H9 (cell line): Measurements from ENCODE around the gene WEE2. TPM values are rescaled to one million over a fixed set of nuclear protein-coding genes. Genes with fewer than 3 reads are reported as not detected.
"Not testable (repeated sequence)": the region's sequence is repeated elsewhere in the genome, so short reads cannot be mapped to it uniquely, and the experiment has no call there.

Experiments used
- DNase-seq: peaks from one replicate; pipeline ENCODE4 v3.0.0-alpha.2; 2017
- H2AFZ ChIP-seq: one replicate; pipeline ENCODE4 v1.6.1; 2013; ENCODE audit warnings: mild to moderate bottlenecking, low read length, control low read depth, moderate library complexity
- H2AK5ac ChIP-seq: 2 replicates; pipeline ENCODE4 v1.6.1; 2013; ENCODE audit warnings: low read length, control low read depth, mixed read lengths; ENCODE audit not compliant: insufficient read length
- H2BK120ac ChIP-seq: one replicate; pipeline ENCODE4 v1.6.1; 2013; ENCODE audit warnings: low read depth, mild to moderate bottlenecking, low read length, control low read depth, inconsistent platforms; ENCODE audit not compliant: poor library complexity, severe bottlenecking
- H2BK12ac ChIP-seq: 2 replicates; pipeline ENCODE4 v1.6.1; 2013; ENCODE audit warnings: low read length, control low read depth, mixed read lengths, low read depth; ENCODE audit not compliant: insufficient read length
- H2BK15ac ChIP-seq: 2 replicates; pipeline ENCODE4 v1.6.1; 2013; ENCODE audit warnings: low read depth, low read length, control low read depth
- H2BK20ac ChIP-seq: one replicate; pipeline ENCODE4 v1.6.1; 2013; ENCODE audit warnings: low read depth, mild to moderate bottlenecking, low read length, control low read depth, inconsistent platforms; ENCODE audit not compliant: poor library complexity, severe bottlenecking
- H2BK5ac ChIP-seq: 2 replicates; pipeline ENCODE4 v1.6.1; 2013; ENCODE audit warnings: low read length, control low read depth, mixed read lengths; ENCODE audit not compliant: insufficient read length
- H3K14ac ChIP-seq: 2 replicates; pipeline ENCODE4 v1.6.1; 2013; ENCODE audit warnings: low read length, control low read depth; ENCODE audit not compliant: insufficient read depth
- H3K18ac ChIP-seq: 2 replicates; pipeline ENCODE4 v1.6.1; 2013; ENCODE audit warnings: low read depth, mild to moderate bottlenecking, mixed read lengths, low read length, control low read depth; ENCODE audit not compliant: insufficient read length
- H3K23ac ChIP-seq: 2 replicates; pipeline ENCODE4 v1.6.1; 2013; ENCODE audit warnings: low read length, control low read depth, mixed read lengths, low read depth; ENCODE audit not compliant: insufficient read length
- H3K23me2 ChIP-seq: 2 replicates; pipeline ENCODE4 v1.6.1; 2013; ENCODE audit warnings: low read depth, mild to moderate bottlenecking, mixed read lengths, low read length, control low read depth; ENCODE audit not compliant: insufficient read length, poor library complexity, severe bottlenecking
- H3K27ac ChIP-seq: 2 replicates; pipeline ENCODE4 v1.5.1; 2013; ENCODE audit warnings: low read length, control low read depth, mixed read lengths, low read depth; ENCODE audit not compliant: insufficient read length
- H3K27me3 ChIP-seq: 2 replicates; pipeline ENCODE4 v1.6.1; 2013; ENCODE audit warnings: low read length, control low read depth, inconsistent platforms; ENCODE audit not compliant: insufficient read depth
- H3K4ac ChIP-seq: 2 replicates; pipeline ENCODE4 v1.6.1; 2013; ENCODE audit warnings: low read depth, mild to moderate bottlenecking, control low read depth, inconsistent platforms, low read length, moderate library complexity
- H3K4me1 ChIP-seq: 2 replicates; pipeline ENCODE4 v1.6.1; 2013; ENCODE audit warnings: low read length, control low read depth, inconsistent platforms; ENCODE audit not compliant: insufficient read depth
- H3K4me2 ChIP-seq: 2 replicates; pipeline ENCODE4 v1.6.1; 2013; ENCODE audit warnings: low read length, control low read depth, mixed read lengths; ENCODE audit not compliant: insufficient read length, insufficient read depth
- H3K56ac ChIP-seq: 2 replicates; pipeline ENCODE4 v1.6.1; 2013; ENCODE audit warnings: low read depth, mild to moderate bottlenecking, mixed read lengths, low read length, control low read depth; ENCODE audit not compliant: insufficient read length
- H3K79me1 ChIP-seq: 2 replicates; pipeline ENCODE4 v1.6.1; 2013; ENCODE audit warnings: low read depth, mild to moderate bottlenecking, moderate library complexity, low read length, control low read depth, inconsistent platforms; ENCODE audit not compliant: insufficient read depth, poor library complexity, severe bottlenecking
- H3K79me2 ChIP-seq: 2 replicates; pipeline ENCODE4 v1.6.1; 2013; ENCODE audit warnings: low read length, control low read depth, inconsistent platforms; ENCODE audit not compliant: insufficient read depth
- H3K9ac ChIP-seq: 2 replicates; pipeline ENCODE4 v1.6.1; 2013; ENCODE audit warnings: low read length, control low read depth, mixed read lengths; ENCODE audit not compliant: insufficient read length; ENCODE audit errors: extremely low read depth
- H3K9me3 ChIP-seq: one replicate; pipeline ENCODE4 v1.6.1; 2013; ENCODE audit warnings: low read depth, low read length, inconsistent platforms; ENCODE audit not compliant: control insufficient read depth
- H3T11ph ChIP-seq: one replicate; pipeline ENCODE4 v1.6.1; 2013; ENCODE audit warnings: mild to moderate bottlenecking, low read length, control low read depth, inconsistent platforms
- H4K20me1 ChIP-seq: one replicate; pipeline ENCODE4 v1.6.1; 2013; ENCODE audit not compliant: control insufficient read depth, insufficient read length, insufficient read depth
- H4K5ac ChIP-seq: 2 replicates; pipeline ENCODE4 v1.6.1; 2013; ENCODE audit warnings: low read depth, mild to moderate bottlenecking, mixed read lengths, low read length, control low read depth; ENCODE audit not compliant: insufficient read length
- H4K8ac ChIP-seq: replicated peaks from 2 replicates; pipeline ENCODE4 v1.6.1; 2013; ENCODE audit warnings: low read length, control low read depth, mixed read lengths, low read depth; ENCODE audit not compliant: insufficient read length
- H4K91ac ChIP-seq: 2 replicates; pipeline ENCODE4 v1.6.1; 2013; ENCODE audit warnings: low read depth, mild to moderate bottlenecking, moderate library complexity, mixed read lengths, low read length, control low read depth; ENCODE audit not compliant: insufficient read length
- H3K27ac Mint-ChIP-seq, 3 experiments: 2 replicates in 2 of 3; 3 replicates in 1 of 3; pipeline ENCODE4 v1.8.0; 2020 to 2021; ENCODE audit warnings: mixed read lengths in 3 of 3, mild to moderate bottlenecking in 1 of 3, moderate library complexity in 1 of 3
- H3K27me3 Mint-ChIP-seq: 2 replicates; pipeline ENCODE4 v1.8.0; 2021; ENCODE audit warnings: low read depth, mild to moderate bottlenecking, moderate library complexity, mixed read lengths
- H3K36me3 Mint-ChIP-seq, 3 experiments: 2 replicates in 2 of 3; 3 replicates in 1 of 3; pipeline ENCODE4 v1.8.0; 2020 to 2021; ENCODE audit warnings: low read depth in 3 of 3, mixed read lengths in 3 of 3; ENCODE audit not compliant: insufficient read depth in 1 of 3
- H3K4me1 Mint-ChIP-seq, 2 experiments: 2 replicates each; pipeline ENCODE4 v1.8.0; 2020; ENCODE audit warnings: mixed read lengths in 2 of 2
- H3K4me3 Mint-ChIP-seq, 2 experiments: 2 replicates in 1 of 2; 3 replicates in 1 of 2; pipeline ENCODE4 v1.8.0; 2020 to 2021; ENCODE audit warnings: mild to moderate bottlenecking in 2 of 2, mixed read lengths in 2 of 2, moderate library complexity in 1 of 2
- H3K9me3 Mint-ChIP-seq, 2 experiments: 2 replicates in 1 of 2; 3 replicates in 1 of 2; pipeline ENCODE4 v1.8.0; 2020; ENCODE audit warnings: mild to moderate bottlenecking in 2 of 2, mixed read lengths in 2 of 2, moderate library complexity in 1 of 2
- WGBS: extraction: QIAGEN DNeasy Blood & Tissue Kit; methylation state at CpG from one replicate; pipeline ENCODE4 v1.1.7; 2013; ENCODE audit warnings: missing lambda C conversion rate, low lambda C conversion rate, mixed read lengths; ENCODE audit not compliant: insufficient read length; ENCODE audit errors: extremely low coverage; 5-methylcytosine and 5-hydroxymethylcytosine counted together
- total RNA-seq: library from RNA; stranded (reverse); gene quantifications from 2 replicates; pipeline ENCODE4 v1.2.1, GENCODE V29; 2021
- TF ChIP-seq, protein P1 (sequence below): fragments of 200-600 bp; sonication (generic); conservative IDR thresholded peaks from 3 replicates; pipeline ENCODE4 v1.8.0; 2021; ENCODE audit warnings: antibody characterized with exemption, mild to moderate bottlenecking

WEE2 gene
- total RNA-seq, 1 experiment from 2014 or later, result not detected

DNA sequence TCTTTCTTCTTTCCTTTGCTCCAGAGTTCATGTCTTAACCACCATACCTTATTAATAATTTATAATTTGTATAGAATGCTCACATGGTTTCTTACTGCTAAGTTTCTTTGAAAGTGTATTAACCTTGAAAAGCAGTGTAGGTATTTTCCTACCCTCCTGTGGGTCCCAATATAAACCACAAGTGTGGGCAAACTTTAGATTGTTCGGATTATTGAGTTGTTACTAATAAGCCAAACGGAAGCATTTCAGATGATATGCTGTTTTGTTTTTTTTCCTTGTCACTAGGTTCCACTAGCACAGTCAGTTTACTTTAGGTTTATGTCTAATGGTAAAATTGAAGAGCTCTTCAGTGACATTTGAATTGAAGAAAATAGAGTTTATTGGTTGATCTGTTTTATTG, 40.2 kb downstream of the WEE2 start:
- Mint-ChIP-seq H3K9me3 (peaks cover 29 to 31% of the 10 kb centered on the region in 2 experiments), H3K4me1 (no peaks in the 10 kb centered on the region), H3K4me3 (no peak overlapping the region), H3K27ac (no peak overlapping the region), H3K36me3 (peaks cover 80 to 90% (median 89%) of the 10 kb centered on the region in 3 experiments), H3K27me3 (no peaks in the 10 kb centered on the region)
- no peak overlapping the region for H4K5ac ChIP-seq
- H3K4me1 ChIP-seq, result no peaks in the 10 kb centered on the region
- no peak overlapping the region for H3K14ac ChIP-seq
- no peaks in the 10 kb centered on the region for H3K23me2 ChIP-seq
- no peak overlapping the region for H3K9ac ChIP-seq
- no peak overlapping the region for H3K4me2 ChIP-seq
- no peak overlapping the region for H2AFZ ChIP-seq
- no peaks in the 10 kb centered on the region for H3K79me1 ChIP-seq
- H3K27me3 ChIP-seq, result no peaks in the 10 kb centered on the region
- H2BK120ac ChIP-seq, result no peak overlapping the region
- no peaks in the 10 kb centered on the region for H4K20me1 ChIP-seq
- no peak overlapping the region for H3K4ac ChIP-seq
- TF ChIP-seq, protein P1, sequence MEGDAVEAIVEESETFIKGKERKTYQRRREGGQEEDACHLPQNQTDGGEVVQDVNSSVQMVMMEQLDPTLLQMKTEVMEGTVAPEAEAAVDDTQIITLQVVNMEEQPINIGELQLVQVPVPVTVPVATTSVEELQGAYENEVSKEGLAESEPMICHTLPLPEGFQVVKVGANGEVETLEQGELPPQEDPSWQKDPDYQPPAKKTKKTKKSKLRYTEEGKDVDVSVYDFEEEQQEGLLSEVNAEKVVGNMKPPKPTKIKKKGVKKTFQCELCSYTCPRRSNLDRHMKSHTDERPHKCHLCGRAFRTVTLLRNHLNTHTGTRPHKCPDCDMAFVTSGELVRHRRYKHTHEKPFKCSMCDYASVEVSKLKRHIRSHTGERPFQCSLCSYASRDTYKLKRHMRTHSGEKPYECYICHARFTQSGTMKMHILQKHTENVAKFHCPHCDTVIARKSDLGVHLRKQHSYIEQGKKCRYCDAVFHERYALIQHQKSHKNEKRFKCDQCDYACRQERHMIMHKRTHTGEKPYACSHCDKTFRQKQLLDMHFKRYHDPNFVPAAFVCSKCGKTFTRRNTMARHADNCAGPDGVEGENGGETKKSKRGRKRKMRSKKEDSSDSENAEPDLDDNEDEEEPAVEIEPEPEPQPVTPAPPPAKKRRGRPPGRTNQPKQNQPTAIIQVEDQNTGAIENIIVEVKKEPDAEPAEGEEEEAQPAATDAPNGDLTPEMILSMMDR, result no peak
- H2BK12ac ChIP-seq, result no peak overlapping the region
- H3K23ac ChIP-seq, result no peak overlapping the region
- peaks cover 22% of the 10 kb centered on the region for H3K9me3 ChIP-seq
- H4K8ac ChIP-seq, result no peak overlapping the region
- no peak overlapping the region for H3K18ac ChIP-seq
- no peak overlapping the region for H3K27ac ChIP-seq
- H2BK20ac ChIP-seq, result no peak overlapping the region
- H2BK5ac ChIP-seq, result no peak overlapping the region
- H3K79me2 ChIP-seq, result no peaks in the 10 kb centered on the region
- no peak overlapping the region for H3T11ph ChIP-seq
- H2AK5ac ChIP-seq, result no peak overlapping the region
- WGBS, result no CpG with 5 or more reads among the region's 2 CpGs
- DNase-seq, result no peak
- no peak overlapping the region for H4K91ac ChIP-seq
- no peak overlapping the region for H2BK15ac ChIP-seq
- H3K56ac ChIP-seq, result no peak overlapping the region

DNA sequence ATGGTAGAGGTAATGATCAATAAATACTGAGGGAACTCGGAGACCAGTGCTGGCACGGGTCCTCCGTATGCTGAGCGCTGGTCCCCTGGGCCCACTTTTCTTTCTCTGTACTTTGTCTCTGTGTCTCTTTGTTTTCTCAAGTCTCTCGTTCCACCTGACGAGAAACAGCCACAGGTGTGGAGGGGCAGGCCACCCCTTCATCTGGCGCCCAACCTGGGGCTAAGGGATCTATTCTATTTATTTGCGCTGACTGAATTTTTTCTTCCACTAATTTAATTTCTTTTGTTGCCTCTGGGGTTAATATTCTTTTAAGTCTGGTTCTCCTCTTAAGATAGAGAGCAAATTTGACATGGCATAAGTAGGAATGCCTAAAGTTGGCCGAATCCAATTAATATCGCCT, 43.8 kb downstream of the WEE2 start:
- no CpG with 5 or more reads among the region's 10 CpGs for WGBS
- H3K23ac ChIP-seq, result not testable (repeated sequence)

More for the DNA sequence above, 43.8 kb downstream of the WEE2 start:
- not testable (repeated sequence) for H3K4ac ChIP-seq, H3K27ac Mint-ChIP-seq, H3K27me3 ChIP-seq, DNase-seq, H3K9ac ChIP-seq, H4K91ac ChIP-seq, H3K27ac ChIP-seq, H3K56ac ChIP-seq, H3K14ac ChIP-seq, H3K4me2 ChIP-seq, H2BK12ac ChIP-seq, H4K5ac ChIP-seq, H3K4me1 ChIP-seq, H3K4me1 Mint-ChIP-seq, H3K79me2 ChIP-seq, H4K8ac ChIP-seq, H2BK15ac ChIP-seq, H2AK5ac ChIP-seq, H3K4me3 Mint-ChIP-seq, H2BK120ac ChIP-seq, H3T11ph ChIP-seq, H3K18ac ChIP-seq, H2AFZ ChIP-seq, H3K27me3 Mint-ChIP-seq, H2BK5ac ChIP-seq, H3K23me2 ChIP-seq, H2BK20ac ChIP-seq, H3K79me1 ChIP-seq, H4K20me1 ChIP-seq
- Mint-ChIP-seq H3K36me3 (peaks cover 78 to 90% (median 85%) of the 10 kb centered on the region in 3 experiments), H3K9me3 (peaks cover 29 to 31% of the 10 kb centered on the region in 2 experiments)
- H3K9me3 ChIP-seq, result peaks cover 22% of the 10 kb centered on the region
